Sigmoid colon (tissue), 7 donors: ENCODE data around the gene ARID3C. TPM values are rescaled to one million over a fixed set of nuclear protein-coding genes. Genes with fewer than 3 reads are reported as not detected.
A peak's percentile ranks its signal among the peaks of the same experiment; 100 is the strongest.

Experiments
- DNase-seq: peaks from one replicate; pipeline ENCODE4 v3.0.0-alpha.2; 2019
- H3K27ac ChIP-seq, 4 donors: fragments of 200-600 bp; sonication (generic); one replicate each; pipeline ENCODE4 v1.5.1; 2016 to 2019; ENCODE audit warnings: mild to moderate bottlenecking in 1 of 4
- H3K27me3 ChIP-seq, 3 donors: fragments of 200-600 bp; sonication (generic); one replicate each; pipeline ENCODE4 v1.5.1; 2019; ENCODE audit warnings: mild to moderate bottlenecking in 1 of 3
- H3K36me3 ChIP-seq, 4 donors: fragments of 200-600 bp; sonication (generic); one replicate each; pipeline ENCODE4 v1.5.1; 2016 to 2019
- H3K4me1 ChIP-seq, 4 donors: fragments of 200-600 bp; sonication (generic); one replicate each; pipeline ENCODE4 v1.5.1; 2017 to 2019
- H3K4me3 ChIP-seq, 4 donors: fragments of 200-600 bp; sonication (generic); one replicate each; pipeline ENCODE4 v1.5.1; 2017 to 2019; ENCODE audit warnings: mild to moderate bottlenecking in 2 of 4, moderate library complexity in 1 of 4
- H3K9me3 ChIP-seq, 4 donors: fragments of 200-600 bp in 3 of 4; sonication (generic) in 3 of 4; one replicate each; pipeline versions ENCODE4 v1.5.1 to v1.6.1; 2013 to 2019
- EP300 ChIP-seq, 4 donors: sonication (generic); formaldehyde crosslinking; IDR thresholded peaks; one replicate each; pipeline ENCODE4 v1.6.1; 2017; ENCODE audit warnings: antibody characterized with exemption in 4 of 4
- POLR2A ChIP-seq, 2 donors: fragments of 450-650 bp; IDR thresholded peaks; one replicate each; pipeline ENCODE4 v1.6.1; 2016; ENCODE audit warnings: antibody characterized with exemption in 2 of 2, mild to moderate bottlenecking in 2 of 2, moderate library complexity in 2 of 2
- POLR2AphosphoS5 ChIP-seq, 4 donors: sonication (generic); formaldehyde crosslinking; IDR thresholded peaks; one replicate each; pipeline ENCODE4 v1.6.1; 2017; ENCODE audit warnings: antibody characterized with exemption in 4 of 4
- WGBS, 2 donors: extraction: QIAGEN DNeasy Blood & Tissue Kit; methylation state at CpG; one replicate each; pipeline ENCODE4 v1.1.7; 2013; 5-methylcytosine and 5-hydroxymethylcytosine counted together
- intact Hi-C: fragments of 100-400 bp; cut with DNase I; formaldehyde crosslinking; loops from one replicate; pipeline ENCODE4 v1.15.1; 2023
- polyA plus RNA-seq, 3 donors: library from polyadenylated mRNA; stranded (reverse); fragments of 200-250 nt; gene quantifications; one replicate each; pipeline ENCODE4 v1.2.3, GENCODE V29; 2013
- total RNA-seq, 4 donors: library from RNA; depleted of rRNA; stranded (reverse); fragments of >200 nt; gene quantifications; one replicate each; pipeline ENCODE4 v1.1.0, GENCODE V29; 2016
- TF ChIP-seq, protein P1 (sequence below), 4 experiments: fragments of 450-650 bp in 3 of 4; fragments of 200-600 bp in 1 of 4; IDR thresholded peaks; one replicate each; pipeline ENCODE4 v1.5.1; 2016 to 2019; ENCODE audit warnings: antibody characterized with exemption in 4 of 4, mild to moderate bottlenecking in 3 of 4, moderate library complexity in 2 of 4
- donor health status: healthy with polysubstance abuse.
- donor health status: Bipolar disorder and iron deficiency.
- donor health status: healthy.

The ARID3C gene
- total and polyA plus RNA-seq, 7 donors, result 0.06 TPM; not detected in 6

DNA sequence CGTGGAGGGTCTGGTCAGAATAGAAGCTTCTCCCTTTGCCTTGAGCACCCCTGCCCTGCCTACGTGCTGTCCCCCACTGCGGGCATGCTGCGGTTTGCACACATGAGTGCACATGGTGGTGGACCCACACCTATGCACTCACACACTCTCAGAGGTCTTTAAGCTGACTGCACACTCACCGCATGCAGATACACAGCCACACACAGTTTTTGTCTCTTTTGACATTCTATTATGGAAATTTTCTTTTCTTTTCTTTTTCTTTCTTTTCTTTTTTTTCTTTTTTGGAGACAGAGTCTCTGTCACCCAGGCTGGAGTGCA lies 584 bp upstream of the ARID3C start:
- H3K27ac ChIP-seq, result no peak overlapping the region
- DNase-seq, result no peak
- peaks cover 42 to 57% (median 52%) of the 10 kb centered on the region in 3 donors for H3K27me3 ChIP-seq
- peak overlapping the region in 1 of 4 donors; percentile 45 for H3K4me3 ChIP-seq
- no peaks in the 10 kb centered on the region for H3K36me3 ChIP-seq
- TF ChIP-seq POLR2A (IDR thresholded peaks at IDR 0.05) (no peak), POLR2AphosphoS5 (IDR thresholded peaks at IDR 0.05) (no peak), EP300 (IDR thresholded peaks at IDR 0.05) (no peak)
- TF ChIP-seq, protein P1, sequence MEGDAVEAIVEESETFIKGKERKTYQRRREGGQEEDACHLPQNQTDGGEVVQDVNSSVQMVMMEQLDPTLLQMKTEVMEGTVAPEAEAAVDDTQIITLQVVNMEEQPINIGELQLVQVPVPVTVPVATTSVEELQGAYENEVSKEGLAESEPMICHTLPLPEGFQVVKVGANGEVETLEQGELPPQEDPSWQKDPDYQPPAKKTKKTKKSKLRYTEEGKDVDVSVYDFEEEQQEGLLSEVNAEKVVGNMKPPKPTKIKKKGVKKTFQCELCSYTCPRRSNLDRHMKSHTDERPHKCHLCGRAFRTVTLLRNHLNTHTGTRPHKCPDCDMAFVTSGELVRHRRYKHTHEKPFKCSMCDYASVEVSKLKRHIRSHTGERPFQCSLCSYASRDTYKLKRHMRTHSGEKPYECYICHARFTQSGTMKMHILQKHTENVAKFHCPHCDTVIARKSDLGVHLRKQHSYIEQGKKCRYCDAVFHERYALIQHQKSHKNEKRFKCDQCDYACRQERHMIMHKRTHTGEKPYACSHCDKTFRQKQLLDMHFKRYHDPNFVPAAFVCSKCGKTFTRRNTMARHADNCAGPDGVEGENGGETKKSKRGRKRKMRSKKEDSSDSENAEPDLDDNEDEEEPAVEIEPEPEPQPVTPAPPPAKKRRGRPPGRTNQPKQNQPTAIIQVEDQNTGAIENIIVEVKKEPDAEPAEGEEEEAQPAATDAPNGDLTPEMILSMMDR (IDR thresholded peaks at IDR 0.05), result no peak
- intact Hi-C loops, result no loop called here
- H3K9me3 ChIP-seq, result no peaks in the 10 kb centered on the region
- peaks cover 0 to 21% (median 16%) of the 10 kb centered on the region in 4 donors for H3K4me1 ChIP-seq
- WGBS, 2 donors, result 29 to 31% methylated on average over 5 of the region's 5 CpGs

DNA sequence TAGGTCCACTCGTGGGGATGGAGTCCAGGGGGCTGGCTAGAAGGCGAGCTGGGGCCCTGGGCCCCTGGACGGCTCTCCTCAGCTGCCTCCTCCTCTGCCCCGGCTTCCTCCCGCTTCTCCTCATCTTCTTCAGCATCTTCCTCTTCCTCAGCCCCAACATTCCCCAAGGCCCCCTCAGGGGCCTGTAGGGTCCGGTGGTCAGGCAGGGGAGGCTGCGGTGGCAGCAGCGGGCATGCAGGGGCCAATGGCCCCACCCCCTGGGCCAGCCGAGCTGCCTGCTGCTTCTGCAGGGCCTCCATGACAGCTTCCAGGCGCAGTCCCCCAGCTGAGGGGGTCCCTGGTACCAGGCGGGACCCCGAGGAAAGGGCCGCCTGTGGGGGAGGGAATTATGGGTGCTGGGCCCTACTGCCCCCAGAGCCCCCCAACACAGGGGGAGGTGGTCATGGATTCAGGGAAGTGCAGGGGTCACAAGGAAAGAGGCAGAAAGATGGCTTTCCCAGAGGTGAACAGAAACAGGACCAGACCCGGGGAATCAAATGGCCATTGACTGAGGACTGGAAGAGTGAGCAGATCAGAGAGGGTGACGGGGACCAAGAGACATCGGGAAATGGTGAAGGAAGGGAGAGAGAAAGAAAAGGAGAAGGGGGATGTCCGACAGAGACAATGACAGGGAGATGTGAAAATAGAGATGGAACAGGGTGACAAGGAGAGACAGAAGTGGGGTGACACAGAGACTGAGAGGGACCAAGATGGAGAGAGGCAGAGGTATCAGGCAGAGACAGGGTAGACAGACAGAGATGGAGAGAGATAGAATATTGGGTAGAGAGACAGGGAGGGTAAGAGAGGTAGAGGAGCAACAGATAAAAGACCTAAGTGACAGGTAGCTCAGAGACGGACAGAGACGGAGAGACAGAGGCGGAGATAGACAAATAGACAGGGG lies 880 bp downstream of the ARID3C start:
- H3K4me3 ChIP-seq, result peak overlapping the region; percentile 11 to 53 (median 37)
- TF ChIP-seq, protein P1 (IDR thresholded peaks at IDR 0.05), result no peak
- TF ChIP-seq POLR2A (IDR thresholded peaks at IDR 0.05), result no peak
- no peak for TF ChIP-seq POLR2AphosphoS5 (IDR thresholded peaks at IDR 0.05)
- no peak for TF ChIP-seq EP300 (IDR thresholded peaks at IDR 0.05)
- H3K9me3 ChIP-seq, result no peaks in the 10 kb centered on the region
- peaks cover 56 to 72% (median 66%) of the 10 kb centered on the region in 3 donors for H3K27me3 ChIP-seq
- DNase-seq, result no peak
- intact Hi-C loops, result no loop called here
- WGBS, 2 donors, result 34 to 37% methylated on average over 20 of the region's 20 CpGs
- no peak overlapping the region for H3K27ac ChIP-seq
- H3K36me3 ChIP-seq, result no peaks in the 10 kb centered on the region
- H3K4me1 ChIP-seq, result peaks cover 0 to 28% (median 24%) of the 10 kb centered on the region in 4 donors

DNA sequence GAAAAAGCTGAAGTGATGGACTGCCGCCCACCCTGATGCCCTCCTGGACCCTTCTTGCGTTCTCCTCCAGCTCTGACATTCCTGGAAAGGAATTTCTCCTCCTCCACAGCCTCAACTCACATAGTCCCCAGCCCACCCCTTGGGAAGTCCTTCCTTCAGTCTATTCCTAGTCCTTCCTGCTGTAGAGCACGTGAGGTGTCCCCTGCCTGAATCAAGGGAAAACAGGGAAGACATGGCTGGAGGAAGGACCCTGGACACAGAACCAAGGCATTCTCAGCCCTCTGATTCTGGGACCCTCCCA lies 3.7 kb downstream of the ARID3C start:
- Histone ChIP-seq H3K4me3 (no peak overlapping the region), H3K9me3 (no peaks in the 10 kb centered on the region), H3K4me1 (peaks cover 0 to 33% (median 26%) of the 10 kb centered on the region in 4 donors), H3K36me3 (no peaks in the 10 kb centered on the region), H3K27me3 (peaks cover 56 to 85% (median 76%) of the 10 kb centered on the region in 3 donors), H3K27ac (no peak overlapping the region)
- DNase-seq, result no peak
- 48 to 66% methylated on average over 3 of the region's 3 CpGs for WGBS, 2 donors
- intact Hi-C loops, result no loop called here
- TF ChIP-seq EP300 (IDR thresholded peaks at IDR 0.05), result no peak
- TF ChIP-seq, protein P1 (IDR thresholded peaks at IDR 0.05), result no peak
- TF ChIP-seq POLR2A (IDR thresholded peaks at IDR 0.05), result no peak
- TF ChIP-seq POLR2AphosphoS5 (IDR thresholded peaks at IDR 0.05), result no peak

DNA sequence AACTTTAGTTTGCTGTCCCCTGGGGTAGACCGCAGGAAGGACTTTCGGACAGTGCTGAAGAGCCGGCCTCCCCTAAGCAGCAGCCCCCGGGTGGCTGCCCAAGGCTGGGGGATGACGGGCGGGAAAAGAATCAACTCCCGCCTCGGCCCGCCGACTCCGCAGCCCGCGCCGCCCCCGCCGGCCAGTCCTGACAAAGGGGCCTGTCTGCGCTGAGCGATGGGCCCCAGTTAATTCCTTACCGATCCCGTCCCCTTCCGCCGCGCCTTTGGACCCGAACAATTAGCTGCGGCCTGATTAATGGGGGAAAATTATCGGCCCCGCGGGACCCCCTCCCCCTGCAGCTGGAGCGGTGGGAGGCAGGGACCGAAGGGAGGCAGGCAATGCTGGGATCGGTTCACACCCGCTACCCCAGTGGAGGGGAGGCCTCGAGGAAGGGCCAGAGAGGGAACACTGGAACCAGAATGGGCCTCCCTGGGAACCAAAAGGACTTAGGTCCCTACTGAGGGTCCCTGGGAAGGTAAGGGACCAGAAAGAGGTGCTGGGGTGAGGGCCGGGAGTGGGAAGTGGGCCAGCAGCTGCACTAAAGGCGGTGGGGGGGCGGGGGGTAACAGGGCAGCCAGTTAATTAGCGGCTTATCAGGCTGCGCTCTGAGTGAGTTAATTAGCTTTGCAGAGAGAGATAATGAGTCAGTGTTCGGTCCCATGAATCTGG lies 4.2 kb downstream of the ARID3C start:
- Histone ChIP-seq H3K27ac (no peak overlapping the region), H3K27me3 (peaks cover 55 to 80% (median 75%) of the 10 kb centered on the region in 3 donors), H3K9me3 (no peaks in the 10 kb centered on the region), H3K4me1 (peaks cover 0 to 37% (median 29%) of the 10 kb centered on the region in 4 donors), H3K36me3 (no peaks in the 10 kb centered on the region), H3K4me3 (no peak overlapping the region)
- 18 to 28% methylated on average over 39 of the region's 39 CpGs for WGBS, 2 donors
- TF ChIP-seq POLR2AphosphoS5 (IDR thresholded peaks at IDR 0.05), result no peak
- TF ChIP-seq EP300 (IDR thresholded peaks at IDR 0.05), result no peak
- TF ChIP-seq, protein P1 (IDR thresholded peaks at IDR 0.05), result no peak
- no peak for TF ChIP-seq POLR2A (IDR thresholded peaks at IDR 0.05)
- intact Hi-C loops, result no loop called here
- DNase-seq, result no peak
